Lower leg skin (tissue), 4 donors: Measurements from ENCODE around the gene TNFAIP8. TPM values are rescaled to one million over a fixed set of nuclear protein-coding genes. Genes with fewer than 3 reads are reported as not detected.

Experiments
- DNase-seq, 2 donors: peaks; one replicate each; pipeline ENCODE4 v3.0.0-alpha.2; 2019; ENCODE audit warnings: low spot score in 2 of 2
- H3K4me3 ChIP-seq: fragments of 200-600 bp; sonication (generic); 2 replicates; pipeline ENCODE4 v1.5.1; 2017; ENCODE audit warnings: mild to moderate bottlenecking, low read depth; ENCODE audit not compliant: poor library complexity, severe bottlenecking
- POLR2A ChIP-seq, 2 donors: fragments of 450-650 bp; IDR thresholded peaks; one replicate each; pipeline ENCODE4 v1.6.1; 2016 to 2017; ENCODE audit warnings: antibody characterized with exemption in 2 of 2, mild to moderate bottlenecking in 1 of 2, moderate library complexity in 1 of 2
- WGBS, 2 donors: methylation state at CpG; one replicate each; pipeline ENCODE4 v1.1.5; 2018; 5-methylcytosine and 5-hydroxymethylcytosine counted together
- intact Hi-C: fragments of 100-400 bp; cut with DNase I; formaldehyde crosslinking; loops from one replicate; pipeline ENCODE4 v1.15.0; 2023; ENCODE audit warnings: low total_unique reads
- total RNA-seq, 4 donors: library from RNA; depleted of rRNA; stranded (reverse); fragments of >200 nt; gene quantifications; one replicate each; pipeline ENCODE4 v1.1.0, GENCODE V29; 2016
- TF ChIP-seq, protein P1 (sequence below), 3 donors: fragments of 450-650 bp; IDR thresholded peaks; one replicate each; pipeline ENCODE4 v1.5.1; 2016; ENCODE audit warnings: antibody characterized with exemption in 3 of 3, mild to moderate bottlenecking in 3 of 3, moderate library complexity in 2 of 3

The TNFAIP8 gene
- total RNA-seq, 4 donors from 2014 or later, result 52.0 to 61.2 (median 54.7) TPM

DNA sequence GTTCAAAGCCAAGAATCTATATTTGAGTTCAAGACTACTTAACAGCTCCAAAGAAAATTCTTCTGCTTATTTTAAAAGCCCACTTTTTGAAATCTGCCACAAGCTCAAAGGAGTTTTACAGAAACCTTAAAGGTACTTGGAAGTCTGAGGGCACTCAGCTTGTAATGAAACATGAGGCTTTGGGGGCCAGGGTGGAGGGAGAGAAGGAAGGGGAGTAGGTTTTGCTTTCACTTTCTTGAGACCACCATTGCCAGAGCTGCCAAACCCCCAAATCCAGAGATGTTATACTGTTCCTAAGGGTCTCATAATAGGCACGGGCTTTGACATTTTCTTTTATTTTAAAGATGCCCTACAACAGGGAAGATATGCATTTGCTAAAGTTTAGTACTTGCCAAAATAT lies 42.6 kb upstream of the TNFAIP8 start:
- H3K4me3 ChIP-seq, result no peak overlapping the region
- 81 to 89% methylated on average over 1 of the region's 1 CpG for WGBS, 2 donors
- intact Hi-C loops, result no loop called here
- no peak for DNase-seq
- no peak for TF ChIP-seq POLR2A (IDR thresholded peaks at IDR 0.05)
- TF ChIP-seq, protein P1, sequence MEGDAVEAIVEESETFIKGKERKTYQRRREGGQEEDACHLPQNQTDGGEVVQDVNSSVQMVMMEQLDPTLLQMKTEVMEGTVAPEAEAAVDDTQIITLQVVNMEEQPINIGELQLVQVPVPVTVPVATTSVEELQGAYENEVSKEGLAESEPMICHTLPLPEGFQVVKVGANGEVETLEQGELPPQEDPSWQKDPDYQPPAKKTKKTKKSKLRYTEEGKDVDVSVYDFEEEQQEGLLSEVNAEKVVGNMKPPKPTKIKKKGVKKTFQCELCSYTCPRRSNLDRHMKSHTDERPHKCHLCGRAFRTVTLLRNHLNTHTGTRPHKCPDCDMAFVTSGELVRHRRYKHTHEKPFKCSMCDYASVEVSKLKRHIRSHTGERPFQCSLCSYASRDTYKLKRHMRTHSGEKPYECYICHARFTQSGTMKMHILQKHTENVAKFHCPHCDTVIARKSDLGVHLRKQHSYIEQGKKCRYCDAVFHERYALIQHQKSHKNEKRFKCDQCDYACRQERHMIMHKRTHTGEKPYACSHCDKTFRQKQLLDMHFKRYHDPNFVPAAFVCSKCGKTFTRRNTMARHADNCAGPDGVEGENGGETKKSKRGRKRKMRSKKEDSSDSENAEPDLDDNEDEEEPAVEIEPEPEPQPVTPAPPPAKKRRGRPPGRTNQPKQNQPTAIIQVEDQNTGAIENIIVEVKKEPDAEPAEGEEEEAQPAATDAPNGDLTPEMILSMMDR (IDR thresholded peaks at IDR 0.05), result no peak

GRCh38 chr5:119313658-119314605 lies 41.9 kb upstream of the TNFAIP8 start:
- H3K4me3 ChIP-seq, result no peak overlapping the region
- DNase-seq, result no peak
- WGBS, 2 donors, result 70 to 81% methylated on average over 5 of the region's 5 CpGs
- TF ChIP-seq, protein P1 (IDR thresholded peaks at IDR 0.05), result no peak
- TF ChIP-seq POLR2A (IDR thresholded peaks at IDR 0.05), result no peak
- intact Hi-C loops, result no loop called here

GRCh38 chr5:119315516-119315949 lies 40.3 kb upstream of the TNFAIP8 start:
- TF ChIP-seq, protein P1 (IDR thresholded peaks at IDR 0.05), result no peak
- no peak for TF ChIP-seq POLR2A (IDR thresholded peaks at IDR 0.05)

GRCh38 chr5:119316086-119316485 lies 39.7 kb upstream of the TNFAIP8 start:
- intact Hi-C loops, result no loop called here
- 94 to 97% methylated on average over 8 of the region's 8 CpGs for WGBS, 2 donors
- no peak overlapping the region for H3K4me3 ChIP-seq
- no peak for TF ChIP-seq POLR2A (IDR thresholded peaks at IDR 0.05)
- TF ChIP-seq, protein P1 (IDR thresholded peaks at IDR 0.05), result no peak
- no peak for DNase-seq

More at GRCh38 chr5:119315516-119315949, 40.3 kb upstream of the TNFAIP8 start:
- 0 to 3% methylated on average over 2 of the region's 2 CpGs for WGBS, 2 donors
- no peak for DNase-seq
- no peak overlapping the region for H3K4me3 ChIP-seq
- intact Hi-C loops, result no loop called here

DNA sequence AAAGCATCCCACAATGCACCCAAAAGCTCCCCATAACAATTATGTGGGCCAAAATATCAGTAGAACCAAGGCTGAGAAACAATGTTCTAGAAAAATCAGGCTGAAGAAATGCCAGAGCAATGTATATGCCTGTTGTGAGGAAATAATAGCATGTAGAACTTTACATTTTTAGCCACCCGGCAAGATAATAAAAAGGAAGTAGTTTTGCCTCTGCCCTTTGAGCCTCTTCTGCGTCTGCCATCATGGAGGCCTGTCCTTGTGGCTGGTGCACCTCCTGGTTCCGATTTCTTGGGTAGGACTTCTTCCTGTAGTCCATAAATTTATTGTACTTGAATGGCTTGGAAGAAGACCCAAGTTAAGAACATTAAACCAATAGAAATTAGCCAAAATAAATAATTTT lies 38.9 kb upstream of the TNFAIP8 start:
- TF ChIP-seq, protein P1 (IDR thresholded peaks at IDR 0.05), result no peak
- no peak for TF ChIP-seq POLR2A (IDR thresholded peaks at IDR 0.05)
- no peak for DNase-seq
- 89 to 90% methylated on average over 3 of the region's 3 CpGs for WGBS, 2 donors
- no peak overlapping the region for H3K4me3 ChIP-seq
- intact Hi-C loops, result no loop called here
